GM13977 (cell line): ENCODE measurements around the gene MPP1.

Experiments used
- DNase-seq: peaks from one replicate; pipeline ENCODE4 v3.0.0; 2012; ENCODE audit warnings: low spot score
- CTCF ChIP-seq: IDR thresholded peaks from 2 replicates; pipeline ENCODE4 v1.5.1; 2012; ENCODE audit warnings: mild to moderate bottlenecking, control low read depth; ENCODE audit not compliant: insufficient read depth; ENCODE audit errors: extremely low read depth, missing control alignments
- in situ Hi-C: fragments of 300-500 bp; cut with MboI; formaldehyde crosslinking; loops from one replicate; pipeline ENCODE4 v1.12.0; 2022; ENCODE audit warnings: low sequenced_read_pairs, low pct_unique_long_range_greater_than_20kb, mixed read lengths, inconsistent platforms; ENCODE audit not compliant: unreplicated experiment

MPP1 gene

DNA sequence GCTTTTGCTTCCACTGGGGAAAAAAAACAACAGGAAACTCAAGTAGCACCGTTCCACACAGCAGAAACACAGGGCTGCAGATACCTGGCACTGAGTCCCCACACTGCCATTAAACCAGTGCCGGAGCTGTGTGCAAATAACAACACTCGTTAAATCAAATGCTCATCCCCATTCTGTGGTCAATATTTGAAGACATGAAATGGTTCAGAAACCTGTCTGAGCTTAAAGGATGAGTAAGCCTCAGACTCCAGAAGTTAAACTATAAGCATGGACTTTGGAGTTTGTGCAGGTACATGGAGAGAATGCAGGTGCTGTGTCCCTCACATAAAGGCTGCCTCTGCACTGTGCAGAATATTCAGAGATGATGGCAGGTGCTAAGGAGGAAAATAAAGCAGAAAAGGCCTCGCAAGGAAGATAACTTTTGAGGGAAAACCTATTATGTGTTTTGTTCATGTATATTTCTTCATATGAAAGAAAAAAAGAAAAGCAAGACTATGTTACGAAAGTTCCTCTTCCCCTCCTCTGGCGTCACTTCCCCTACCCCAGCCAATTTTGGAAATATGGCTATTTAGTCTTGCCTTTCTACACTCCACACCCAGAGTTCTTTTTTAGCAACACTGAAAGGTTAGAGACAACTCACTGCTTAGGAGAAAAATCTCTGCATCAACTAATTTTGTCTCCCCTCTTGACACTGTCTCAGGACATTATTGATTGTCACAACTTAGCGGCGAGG is 4.6 kb downstream of the MPP1 start:
- no peak for DNase-seq
- TF ChIP-seq CTCF = no peak
- in situ Hi-C loops = no loop called here

DNA sequence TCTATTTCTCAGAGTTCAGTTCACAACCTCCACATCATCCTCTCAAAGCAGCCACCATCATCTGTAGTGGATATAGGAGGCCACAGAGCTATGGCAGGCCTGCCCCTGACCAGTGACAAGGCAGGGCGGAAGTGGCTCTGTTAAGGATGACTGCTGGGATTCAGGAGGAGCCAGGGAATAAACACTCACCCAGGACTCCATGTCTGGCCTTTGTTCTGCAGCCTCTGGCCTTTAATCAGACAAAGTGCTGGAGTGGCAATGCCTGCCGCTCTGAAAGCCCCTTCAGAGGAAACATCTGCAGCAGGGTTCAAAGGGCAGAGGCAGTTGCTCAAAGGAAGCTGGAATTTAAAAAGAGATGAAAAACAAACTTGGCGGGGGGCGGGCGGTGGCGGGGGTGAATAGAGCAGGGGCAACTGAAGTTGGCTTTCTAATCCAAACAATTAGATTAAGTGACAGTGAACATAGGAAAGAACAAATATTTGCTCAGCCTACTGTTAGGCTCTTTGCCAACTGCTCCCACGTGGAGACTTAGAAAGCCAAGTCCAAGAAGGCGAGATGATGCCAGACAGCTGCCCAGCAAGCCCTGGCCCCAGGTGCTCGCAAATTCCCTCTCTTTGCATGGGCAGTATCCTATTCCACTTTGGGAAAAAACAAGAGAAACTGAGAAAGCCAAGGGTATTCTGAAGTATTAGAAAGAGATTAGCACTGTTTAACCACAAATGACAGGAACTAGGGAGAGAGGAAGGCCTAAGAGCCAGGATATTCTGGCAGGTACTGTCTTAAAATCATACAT is 5.5 kb downstream of the MPP1 start:
- in situ Hi-C loops = no loop called here
- no peak for DNase-seq
- TF ChIP-seq CTCF = no peak

DNA sequence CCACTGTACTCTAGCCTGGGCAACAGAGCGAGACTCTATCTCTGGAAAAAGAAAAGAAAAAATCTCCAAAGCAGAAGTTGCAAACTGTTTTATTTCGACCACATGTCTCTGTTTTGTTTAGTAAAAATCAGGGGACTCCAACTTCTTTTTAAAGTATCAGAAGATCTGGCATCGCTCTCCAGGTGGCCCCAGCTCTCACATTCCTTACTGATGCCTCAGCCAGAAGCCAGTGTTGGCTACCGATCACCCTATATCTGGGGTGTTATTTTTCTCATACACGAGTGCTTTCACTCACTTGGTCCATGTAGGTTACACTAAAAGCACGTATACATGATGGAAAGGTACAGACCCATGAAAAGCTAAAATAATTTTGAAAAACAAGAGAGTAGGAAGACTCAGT is 8.3 kb downstream of the MPP1 start:
- no peak for TF ChIP-seq CTCF
- in situ Hi-C loops = no loop called here
- DNase-seq = no peak

GRCh38 chrX:154795016-154795415 is 10.3 kb downstream of the MPP1 start:
- TF ChIP-seq CTCF = no peak
- in situ Hi-C loops = no loop called here
- no peak for DNase-seq

GRCh38 chrX:154793084-154793795 is 12.0 kb downstream of the MPP1 start:
- in situ Hi-C loops = no loop called here
- DNase-seq = no peak
- TF ChIP-seq CTCF = no peak

- in situ Hi-C loops = no loop called here
- DNase-seq = no peak
- no peak for TF ChIP-seq CTCF
Measured at GRCh38 chrX:154791939-154792338, 13.3 kb downstream of the MPP1 start.
